ENCODE measurements around the gene MFSD2B. TPM values are rescaled to one million over a fixed set of nuclear protein-coding genes. Genes with fewer than 3 reads are reported as not detected.
A peak's percentile ranks its signal among the peaks of the same experiment; 100 is the strongest.

MFSD2B gene
- total RNA-seq, 4 donors from 2014 or later = 1.6 TPM; not detected in 3

DNA sequence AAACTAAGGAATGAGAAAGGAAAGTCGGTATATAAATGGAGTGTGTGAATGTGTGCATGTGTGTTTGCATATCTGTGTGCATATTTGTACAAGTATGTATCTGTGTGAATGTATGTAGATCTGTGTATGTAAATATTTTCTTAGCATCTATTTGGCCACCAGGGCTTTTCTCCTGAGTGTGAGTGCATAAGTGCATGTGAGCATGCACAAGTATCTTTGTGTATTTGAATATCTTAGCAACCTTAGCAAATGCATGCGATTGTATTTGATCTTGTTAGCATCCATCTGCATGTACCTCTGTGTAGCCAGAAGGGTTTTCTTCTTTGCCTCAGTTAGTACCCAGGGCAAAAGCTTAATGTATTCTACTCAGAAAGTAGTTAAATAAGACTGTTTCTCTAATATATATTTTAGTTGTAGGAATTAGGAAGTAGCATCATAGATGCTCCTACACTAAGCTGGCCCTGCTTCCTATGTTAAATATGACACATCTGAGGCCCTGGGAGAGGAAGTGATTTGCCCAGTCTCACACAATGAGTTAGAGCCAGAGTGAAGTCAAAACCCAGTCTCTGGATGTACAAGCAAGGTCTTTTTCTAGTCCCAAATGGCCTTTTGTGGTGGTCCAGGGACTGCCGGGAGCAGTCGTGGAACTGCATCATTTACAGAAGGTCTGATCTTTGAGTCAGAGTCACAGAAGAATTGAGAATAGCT lies 48.8 kb downstream of the MFSD2B start:
- no peak for DNase-seq (ENCODE audit: low spot score in 2 of 2)
- TF ChIP-seq, protein P1, sequence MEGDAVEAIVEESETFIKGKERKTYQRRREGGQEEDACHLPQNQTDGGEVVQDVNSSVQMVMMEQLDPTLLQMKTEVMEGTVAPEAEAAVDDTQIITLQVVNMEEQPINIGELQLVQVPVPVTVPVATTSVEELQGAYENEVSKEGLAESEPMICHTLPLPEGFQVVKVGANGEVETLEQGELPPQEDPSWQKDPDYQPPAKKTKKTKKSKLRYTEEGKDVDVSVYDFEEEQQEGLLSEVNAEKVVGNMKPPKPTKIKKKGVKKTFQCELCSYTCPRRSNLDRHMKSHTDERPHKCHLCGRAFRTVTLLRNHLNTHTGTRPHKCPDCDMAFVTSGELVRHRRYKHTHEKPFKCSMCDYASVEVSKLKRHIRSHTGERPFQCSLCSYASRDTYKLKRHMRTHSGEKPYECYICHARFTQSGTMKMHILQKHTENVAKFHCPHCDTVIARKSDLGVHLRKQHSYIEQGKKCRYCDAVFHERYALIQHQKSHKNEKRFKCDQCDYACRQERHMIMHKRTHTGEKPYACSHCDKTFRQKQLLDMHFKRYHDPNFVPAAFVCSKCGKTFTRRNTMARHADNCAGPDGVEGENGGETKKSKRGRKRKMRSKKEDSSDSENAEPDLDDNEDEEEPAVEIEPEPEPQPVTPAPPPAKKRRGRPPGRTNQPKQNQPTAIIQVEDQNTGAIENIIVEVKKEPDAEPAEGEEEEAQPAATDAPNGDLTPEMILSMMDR (IDR thresholded peaks at IDR 0.05) = no peak
- TF ChIP-seq POLR2A (IDR thresholded peaks at IDR 0.05) (no peak), EP300 (IDR thresholded peaks at IDR 0.05) (no peak), POLR2AphosphoS5 (IDR thresholded peaks at IDR 0.05) (no peak)
- Histone ChIP-seq H3K27ac (no peak overlapping the region), H3K4me1 (no peaks in the 10 kb centered on the region), H3K4me3 (no peak overlapping the region), H3K27me3 (no peaks in the 10 kb centered on the region), H3K9me3 (no peaks in the 10 kb centered on the region), H3K36me3 (peaks cover 2% of the 10 kb centered on the region)
- WGBS = 95% methylated on average over 4 of the region's 4 CpGs

GRCh38 chr2:24065341-24065740 lies 55.5 kb downstream of the MFSD2B start:
- H3K9me3 ChIP-seq = no peaks in the 10 kb centered on the region
- no peak overlapping the region for H3K27ac ChIP-seq
- DNase-seq (ENCODE audit: low spot score in 2 of 2) = no peak
- peaks cover 47% of the 10 kb centered on the region for H3K36me3 ChIP-seq
- no peak overlapping the region for H3K4me3 ChIP-seq
- no peaks in the 10 kb centered on the region for H3K4me1 ChIP-seq
- WGBS = 74% methylated on average over 2 of the region's 2 CpGs
- H3K27me3 ChIP-seq = no peaks in the 10 kb centered on the region
- no peak for TF ChIP-seq EP300 (IDR thresholded peaks at IDR 0.05)
- no peak for TF ChIP-seq POLR2A (IDR thresholded peaks at IDR 0.05)
- TF ChIP-seq, protein P1 (IDR thresholded peaks at IDR 0.05) = no peak
- no peak for TF ChIP-seq POLR2AphosphoS5 (IDR thresholded peaks at IDR 0.05)

GRCh38 chr2:24072259-24072658 lies 62.4 kb downstream of the MFSD2B start:
- WGBS = 78% methylated on average over 4 of the region's 4 CpGs
- no peak overlapping the region for H3K27ac ChIP-seq
- TF ChIP-seq POLR2A (IDR thresholded peaks at IDR 0.05) = no peak
- no peak for TF ChIP-seq POLR2AphosphoS5 (IDR thresholded peaks at IDR 0.05)
- no peak for TF ChIP-seq EP300 (IDR thresholded peaks at IDR 0.05)
- TF ChIP-seq, protein P1 (IDR thresholded peaks at IDR 0.05) = no peak
- DNase-seq (ENCODE audit: low spot score in 2 of 2) = no peak
- no peaks in the 10 kb centered on the region for H3K9me3 ChIP-seq
- no peaks in the 10 kb centered on the region for H3K27me3 ChIP-seq
- H3K4me1 ChIP-seq = peaks cover 18% of the 10 kb centered on the region
- H3K36me3 ChIP-seq = peaks cover 59% of the 10 kb centered on the region
- no peak overlapping the region for H3K4me3 ChIP-seq

DNA sequence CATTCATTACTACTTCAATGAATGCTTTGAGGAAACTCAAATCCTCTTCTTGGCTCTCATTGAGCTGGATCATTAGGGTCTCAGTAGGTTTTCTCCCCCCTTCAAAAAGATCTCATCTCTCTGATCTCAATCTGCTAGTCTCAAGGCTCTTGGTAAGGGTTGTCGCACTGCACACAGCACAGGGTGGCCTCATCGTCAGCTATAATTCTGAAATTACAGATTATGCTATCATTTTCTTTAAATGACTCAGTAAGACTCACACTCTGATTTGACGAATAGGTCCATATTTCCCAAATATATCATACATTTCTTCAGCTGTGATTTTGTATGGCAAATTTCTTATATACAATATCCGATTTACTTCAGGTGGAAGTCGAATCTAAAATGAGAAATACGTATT lies 63.9 kb downstream of the MFSD2B start:
- Histone ChIP-seq H3K4me1 (peaks cover 27% of the 10 kb centered on the region), H3K36me3 (peaks cover 44% of the 10 kb centered on the region), H3K27ac (no peak overlapping the region), H3K4me3 (no peak overlapping the region), H3K9me3 (no peaks in the 10 kb centered on the region), H3K27me3 (no peaks in the 10 kb centered on the region)
- TF ChIP-seq EP300 (IDR thresholded peaks at IDR 0.05) (no peak), POLR2A (IDR thresholded peaks at IDR 0.05) (no peak), POLR2AphosphoS5 (IDR thresholded peaks at IDR 0.05) (no peak)
- TF ChIP-seq, protein P1 (IDR thresholded peaks at IDR 0.05) = no peak
- WGBS = 85% methylated on average over 6 of the region's 6 CpGs
- DNase-seq (ENCODE audit: low spot score in 2 of 2) = no peak

DNA sequence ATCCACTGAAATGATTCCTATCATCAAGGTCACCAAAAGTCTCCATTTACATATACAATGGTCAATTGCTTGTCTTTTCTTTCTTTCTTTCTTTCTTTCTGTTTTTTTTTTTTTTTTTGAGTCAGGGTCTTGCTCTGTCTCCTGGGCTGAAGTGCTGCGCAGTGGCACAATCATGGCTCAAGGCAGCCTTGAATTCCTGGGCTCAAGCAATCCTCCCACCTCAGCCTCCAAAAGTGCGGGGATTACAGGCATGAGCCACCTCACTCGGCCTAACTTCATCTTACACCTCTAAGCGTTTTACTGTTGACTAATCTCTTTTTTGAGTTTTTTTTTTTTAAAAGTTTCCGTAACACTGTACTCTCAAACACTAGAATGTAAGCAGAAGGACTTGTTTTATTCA lies 65.4 kb downstream of the MFSD2B start:
- TF ChIP-seq, protein P1 (IDR thresholded peaks at IDR 0.05) = no peak
- TF ChIP-seq EP300 (IDR thresholded peaks at IDR 0.05) (no peak), POLR2A (IDR thresholded peaks at IDR 0.05) (no peak), POLR2AphosphoS5 (IDR thresholded peaks at IDR 0.05) (no peak)
- H3K36me3 ChIP-seq = peaks cover 34% of the 10 kb centered on the region
- no peaks in the 10 kb centered on the region for H3K9me3 ChIP-seq
- H3K27ac ChIP-seq = peak overlapping the region; percentile 96
- no peaks in the 10 kb centered on the region for H3K27me3 ChIP-seq
- peak overlapping the region; percentile 80 for H3K4me3 ChIP-seq
- peaks cover 27% of the 10 kb centered on the region for H3K4me1 ChIP-seq
- no peak for DNase-seq (ENCODE audit: low spot score in 2 of 2)
- 54% methylated on average over 5 of the region's 5 CpGs for WGBS

Other genes with a start within 250 kb of the MFSD2B start
- gene ATAD2B, start 83.0 kb upstream of the MFSD2B start, total RNA-seq = 10 to 100 TPM; 28.8 to 81.9 (median 31.8) TPM
- gene UBXN2A, start 69.6 kb upstream of the MFSD2B start, total RNA-seq = 10 to 100 TPM in 3 of 4 donors, 1 to 10 TPM in 1; 10.0 to 15.1 (median 12.1) TPM
- 1 to 10 TPM; 2.5 to 8.5 (median 4.1) TPM for gene WDCP, start 37.3 kb downstream of the MFSD2B start, total RNA-seq
- 1 to 10 TPM; 4.3 to 8.0 (median 6.6) TPM for gene FKBP1B, start 39.7 kb downstream of the MFSD2B start, total RNA-seq
- 100 to 1,000 TPM in 1 of 4 donors, 10 to 100 TPM in 3; 72.1 to 101 (median 85.6) TPM for gene SF3B6, start 66.2 kb downstream of the MFSD2B start, total RNA-seq
- 10 to 100 TPM in 3 of 4 donors, 1 to 10 TPM in 1; 6.7 to 15.5 (median 12.3) TPM for gene TP53I3, start 74.7 kb downstream of the MFSD2B start, total RNA-seq
- 1 to 10 TPM in 1 of 4 donors, not detected in 3; 1.0 TPM for gene PFN4, start 113.2 kb downstream of the MFSD2B start, total RNA-seq
- gene FAM228B, start 113.4 kb downstream of the MFSD2B start, total RNA-seq = 10 to 100 TPM in 1 of 4 donors, 1 to 10 TPM in 3; 4.1 to 14.6 (median 7.5) TPM
- under 1 TPM in 2 of 4 donors, not detected in 2; 0.72 to 0.89 TPM for gene FAM228A, start 165.0 kb downstream of the MFSD2B start, total RNA-seq

All from suprapubic skin (tissue), 4 donors.